Measurements from ENCODE around the gene MFNG. TPM values are rescaled to one million over a fixed set of nuclear protein-coding genes. Genes with fewer than 3 reads are reported as not detected.
A peak's percentile ranks its signal among the peaks of the same experiment; 100 is the strongest.

The MFNG gene
- total RNA-seq, 3 donors from 2014 or later, result 11.3 to 16.1 (median 13.7) TPM

DNA sequence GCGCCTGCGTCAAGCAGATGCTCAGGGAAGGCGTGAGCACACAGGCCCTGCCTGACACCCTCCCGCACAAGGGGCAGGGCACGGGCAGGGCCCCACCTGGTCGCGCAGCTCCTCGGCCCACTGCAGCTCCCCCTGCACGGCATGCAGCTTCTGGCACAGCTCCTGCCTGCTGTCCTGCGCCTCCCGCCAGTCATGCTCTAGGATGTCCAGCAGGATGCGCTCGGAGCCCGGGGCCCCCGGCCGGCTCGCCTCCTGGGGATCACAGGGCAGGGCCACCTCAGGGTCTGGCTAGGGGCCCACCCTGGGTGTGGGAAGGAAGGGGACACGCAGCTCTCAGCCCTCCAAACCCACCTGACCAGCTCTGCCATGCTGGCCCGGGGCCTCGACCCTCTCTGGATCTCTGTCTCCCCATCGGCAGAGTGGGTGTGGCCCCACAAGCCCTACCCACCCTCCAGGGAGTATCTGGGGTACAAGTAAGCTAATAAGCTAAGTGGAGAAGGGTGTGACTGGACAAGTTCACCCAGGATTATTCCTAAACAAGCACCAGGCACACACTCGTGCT is 22.3 kb upstream of the MFNG start:
- ATAC-seq, result peak; percentile 11
- intact Hi-C loops (cut with DNase I, micrococcal nuclease), result no loop called here
- Histone ChIP-seq H3K4me1 (ENCODE audit: low read depth) (peaks cover 35% of the 10 kb centered on the region), H3K36me3 (ENCODE audit: low read depth) (no peaks in the 10 kb centered on the region), H3K9me3 (no peaks in the 10 kb centered on the region), H3K4me3 (no peak overlapping the region)
- DNase-seq, result peak; percentile 52 to 70 (median 70)
- TF ChIP-seq, protein P1, sequence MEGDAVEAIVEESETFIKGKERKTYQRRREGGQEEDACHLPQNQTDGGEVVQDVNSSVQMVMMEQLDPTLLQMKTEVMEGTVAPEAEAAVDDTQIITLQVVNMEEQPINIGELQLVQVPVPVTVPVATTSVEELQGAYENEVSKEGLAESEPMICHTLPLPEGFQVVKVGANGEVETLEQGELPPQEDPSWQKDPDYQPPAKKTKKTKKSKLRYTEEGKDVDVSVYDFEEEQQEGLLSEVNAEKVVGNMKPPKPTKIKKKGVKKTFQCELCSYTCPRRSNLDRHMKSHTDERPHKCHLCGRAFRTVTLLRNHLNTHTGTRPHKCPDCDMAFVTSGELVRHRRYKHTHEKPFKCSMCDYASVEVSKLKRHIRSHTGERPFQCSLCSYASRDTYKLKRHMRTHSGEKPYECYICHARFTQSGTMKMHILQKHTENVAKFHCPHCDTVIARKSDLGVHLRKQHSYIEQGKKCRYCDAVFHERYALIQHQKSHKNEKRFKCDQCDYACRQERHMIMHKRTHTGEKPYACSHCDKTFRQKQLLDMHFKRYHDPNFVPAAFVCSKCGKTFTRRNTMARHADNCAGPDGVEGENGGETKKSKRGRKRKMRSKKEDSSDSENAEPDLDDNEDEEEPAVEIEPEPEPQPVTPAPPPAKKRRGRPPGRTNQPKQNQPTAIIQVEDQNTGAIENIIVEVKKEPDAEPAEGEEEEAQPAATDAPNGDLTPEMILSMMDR (IDR thresholded peaks at IDR 0.05), result peak; percentile 10

DNA sequence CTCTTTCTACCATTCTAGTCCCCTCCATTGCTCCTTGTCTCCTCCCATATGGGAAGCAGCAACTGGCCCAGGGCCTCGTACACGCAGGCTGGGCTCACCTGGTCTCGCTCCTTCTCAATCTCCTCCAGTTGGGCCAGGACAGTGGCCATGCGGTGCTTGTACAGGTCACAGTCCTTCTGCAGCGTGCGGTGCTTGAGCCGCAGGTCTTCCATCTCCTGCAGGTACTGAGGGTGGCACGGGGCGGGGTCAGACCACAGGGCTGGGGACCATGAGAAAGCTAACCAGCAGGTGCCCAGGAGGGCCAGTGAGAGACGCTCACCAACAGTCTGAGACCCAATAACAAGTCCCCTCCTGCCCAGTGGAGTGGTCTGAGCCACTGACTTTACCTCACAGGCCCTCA is 21.5 kb upstream of the MFNG start:
- no peaks in the 10 kb centered on the region for H3K36me3 ChIP-seq (ENCODE audit: low read depth)
- H3K4me3 ChIP-seq, result no peak overlapping the region
- ATAC-seq, result no peak
- intact Hi-C loops (cut with DNase I, micrococcal nuclease), result no loop called here
- TF ChIP-seq, protein P1 (IDR thresholded peaks at IDR 0.05), result no peak
- no peak for DNase-seq
- H3K4me1 ChIP-seq (ENCODE audit: low read depth), result peaks cover 39% of the 10 kb centered on the region
- H3K9me3 ChIP-seq, result no peaks in the 10 kb centered on the region

DNA sequence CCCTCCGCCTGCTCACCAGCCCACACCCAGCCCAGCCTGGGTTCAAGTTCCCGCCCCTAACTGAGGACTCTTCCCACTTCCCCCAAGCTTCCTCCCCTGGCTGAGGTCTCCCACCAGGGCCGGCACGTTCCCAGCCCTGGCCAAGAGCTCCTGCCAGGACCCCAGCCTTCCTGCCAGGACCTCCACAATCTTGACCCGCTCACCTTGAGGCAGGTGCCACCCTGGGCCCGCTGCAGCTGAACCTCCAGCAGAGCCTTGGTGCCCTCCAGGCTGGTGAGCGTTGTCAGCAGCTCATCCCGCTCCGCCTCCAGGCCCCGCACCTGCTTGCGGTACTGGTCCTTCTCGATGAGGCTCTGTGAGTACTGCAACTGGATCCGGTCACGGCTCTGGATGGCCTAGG is 19.8 kb upstream of the MFNG start:
- no peaks in the 10 kb centered on the region for H3K36me3 ChIP-seq (ENCODE audit: low read depth)
- H3K9me3 ChIP-seq, result no peaks in the 10 kb centered on the region
- DNase-seq, result no peak
- intact Hi-C loops (cut with DNase I, micrococcal nuclease), result no loop called here
- no peak for ATAC-seq
- H3K4me1 ChIP-seq (ENCODE audit: low read depth), result peaks cover 46% of the 10 kb centered on the region
- TF ChIP-seq, protein P1 (IDR thresholded peaks at IDR 0.05), result no peak
- no peak overlapping the region for H3K4me3 ChIP-seq

DNA sequence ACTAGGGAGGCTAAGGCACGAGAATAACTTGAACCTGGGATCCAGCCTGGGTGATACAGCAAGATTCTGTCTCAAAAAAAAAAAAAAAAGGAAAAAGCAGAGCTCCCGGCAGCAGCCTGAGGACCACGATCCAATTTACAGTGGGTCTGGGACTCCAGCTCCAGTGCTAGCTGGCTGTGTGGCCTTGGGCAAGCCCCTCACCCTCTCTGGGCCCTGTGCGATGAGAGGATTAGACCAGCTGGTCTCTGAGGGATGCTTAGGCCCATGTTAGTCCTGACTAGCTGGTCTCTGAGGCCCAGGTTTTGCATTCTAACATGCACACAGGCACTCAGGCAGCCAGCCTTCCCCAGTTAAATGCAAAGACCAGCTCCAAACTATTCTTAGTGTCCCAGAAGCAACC is 19.4 kb upstream of the MFNG start:
- no peak for ATAC-seq
- Histone ChIP-seq H3K9me3 (no peaks in the 10 kb centered on the region), H3K4me1 (ENCODE audit: low read depth) (peaks cover 51% of the 10 kb centered on the region), H3K4me3 (no peak overlapping the region), H3K36me3 (ENCODE audit: low read depth) (no peaks in the 10 kb centered on the region)
- no peak for DNase-seq
- intact Hi-C loops (cut with DNase I, micrococcal nuclease), result no loop called here
- TF ChIP-seq, protein P1 (IDR thresholded peaks at IDR 0.05), result no peak

DNA sequence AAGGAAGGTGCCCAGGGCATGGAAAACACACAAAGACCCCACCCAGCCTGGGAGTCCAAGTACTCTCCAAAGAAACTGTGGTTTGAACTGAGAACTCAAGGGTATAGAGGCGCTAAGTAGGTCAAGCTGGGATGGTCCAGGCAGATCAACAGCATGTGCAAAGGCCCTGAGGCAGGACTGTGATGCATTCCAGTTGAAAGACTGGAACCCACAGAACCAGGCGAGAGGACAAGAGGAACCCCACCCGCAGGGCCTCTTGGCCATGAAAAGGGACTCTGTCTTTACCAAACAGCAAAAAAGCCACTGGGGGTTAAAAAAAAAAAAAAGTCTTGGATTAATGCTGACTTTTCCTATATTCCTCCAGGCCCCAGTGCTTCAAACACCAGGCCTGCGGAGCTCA is 18.8 kb upstream of the MFNG start:
- DNase-seq, result no peak
- Histone ChIP-seq H3K9me3 (no peaks in the 10 kb centered on the region), H3K4me1 (ENCODE audit: low read depth) (peaks cover 55% of the 10 kb centered on the region), H3K36me3 (ENCODE audit: low read depth) (no peaks in the 10 kb centered on the region), H3K4me3 (no peak overlapping the region)
- intact Hi-C loops (cut with DNase I, micrococcal nuclease), result no loop called here
- TF ChIP-seq, protein P1 (IDR thresholded peaks at IDR 0.05), result no peak
- ATAC-seq, result no peak

DNA sequence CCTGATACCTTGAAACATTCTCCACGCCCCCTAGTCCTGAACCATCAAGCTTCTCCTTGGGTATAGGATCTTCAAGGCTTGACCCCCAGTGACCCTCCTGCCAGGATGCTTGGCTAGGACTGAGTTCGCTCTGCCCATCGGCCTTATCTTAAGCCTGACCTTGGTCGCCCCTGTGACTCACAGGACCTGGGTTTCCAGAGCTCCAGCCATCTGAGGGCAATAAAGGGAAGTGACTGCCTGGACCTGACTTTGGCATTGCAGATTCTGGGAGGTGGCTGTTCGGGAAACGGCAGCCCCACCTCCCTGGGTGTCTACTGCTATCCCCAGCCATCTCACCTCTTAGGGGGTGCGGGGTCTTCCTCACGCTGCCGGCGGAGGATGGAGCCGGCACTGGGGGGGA is 17.7 kb upstream of the MFNG start:
- DNase-seq, result peak in 2 of 3 donors; percentile 63 to 72

More for the DNA sequence above, 17.7 kb upstream of the MFNG start:
- ATAC-seq, result peak; percentile 44
- Histone ChIP-seq H3K9me3 (no peaks in the 10 kb centered on the region), H3K4me3 (no peak overlapping the region), H3K4me1 (ENCODE audit: low read depth) (peaks cover 59% of the 10 kb centered on the region), H3K36me3 (ENCODE audit: low read depth) (no peaks in the 10 kb centered on the region)
- TF ChIP-seq, protein P1 (IDR thresholded peaks at IDR 0.05), result no peak
- intact Hi-C loops (cut with DNase I, micrococcal nuclease), result no loop called here

Measured in mucosa of descending colon (tissue), 3 donors.